ENCODE data around the gene P2RX1.

The P2RX1 gene

DNA sequence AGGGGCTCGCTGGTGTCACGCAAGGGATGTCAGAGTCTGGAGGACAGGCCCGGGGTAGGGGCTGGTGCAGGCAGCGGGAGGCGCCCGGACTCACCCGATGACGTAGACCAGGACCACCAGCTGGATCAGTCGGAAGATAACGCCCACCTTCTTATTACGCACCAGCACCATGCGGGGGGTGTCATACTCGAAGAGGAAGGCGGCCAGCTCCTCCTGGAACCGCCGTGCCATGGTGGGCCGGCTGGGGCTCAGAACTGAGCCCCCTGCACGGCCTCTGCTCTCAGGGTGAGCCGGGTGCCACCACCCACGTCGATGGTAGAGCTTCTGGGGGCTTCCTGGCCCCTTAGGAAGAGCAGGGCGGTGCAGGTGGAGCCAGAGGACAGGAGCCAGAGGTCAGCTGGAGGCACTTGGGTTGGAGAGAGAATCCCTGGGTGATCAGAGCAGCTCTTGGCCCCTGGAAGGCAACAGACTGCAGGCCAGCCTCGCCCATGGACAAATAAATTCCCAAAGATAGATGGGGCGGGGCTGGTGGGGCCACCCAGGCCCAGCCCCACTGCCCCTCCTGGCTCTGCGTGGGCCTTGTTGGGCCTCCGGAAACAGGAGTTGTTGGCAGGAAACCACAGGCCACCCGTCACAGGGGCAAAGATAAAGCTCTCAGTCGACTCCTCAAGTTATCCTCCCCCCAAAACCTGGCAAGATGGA lies at the start of gene P2RX1:
TSS of gene P2RX1 (minus strand) at position 471 of the 702 bp plus-strand sequence. CDS start at position 231, 240 bp downstream.
- DNase-seq, result peak; percentile 14

DNA sequence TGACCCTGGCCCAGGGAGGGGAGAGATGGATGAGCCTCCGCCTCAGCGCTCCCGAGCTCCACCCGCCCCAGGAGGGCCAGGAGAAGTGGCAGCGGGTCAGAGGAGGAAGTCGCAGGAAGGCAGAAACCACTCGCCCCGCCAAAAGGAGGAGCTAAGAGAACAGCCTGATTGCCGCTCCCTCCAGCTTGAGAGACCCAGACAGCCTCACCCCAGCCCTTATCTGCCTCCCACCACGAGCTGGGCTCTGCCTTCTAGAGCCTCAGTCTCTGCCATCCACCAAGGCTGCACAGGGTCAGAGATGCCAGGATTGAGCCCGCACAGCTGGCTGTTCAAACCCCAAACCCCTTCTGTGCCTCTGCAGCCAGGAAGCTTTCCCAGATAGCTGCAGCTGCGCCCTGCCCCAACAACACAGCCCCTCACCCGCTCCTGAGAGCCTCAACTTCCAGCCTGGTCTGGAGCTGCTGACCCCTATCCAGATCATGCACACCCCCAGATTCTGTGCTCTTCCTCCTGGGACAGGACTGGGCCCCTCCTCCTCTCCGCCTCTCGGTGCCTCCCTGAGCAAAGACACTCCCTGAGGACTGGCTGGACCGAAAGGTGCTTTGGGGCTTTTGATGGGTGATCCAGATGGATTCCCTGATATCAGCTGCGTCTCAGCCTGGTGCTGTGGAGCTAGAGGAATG lies 49.0 kb upstream of the P2RX1 start:
- peak; percentile 61 for DNase-seq

- peak; percentile 65 for DNase-seq
Measured at GRCh38 chr17:3964203-3965117, 48.2 kb upstream of the P2RX1 start, which contains the start of gene ATP2A3. TSS of gene ATP2A3 (minus strand) at chr17:3964437. CDS start at chr17:3964291, 146 bp downstream.

DNA sequence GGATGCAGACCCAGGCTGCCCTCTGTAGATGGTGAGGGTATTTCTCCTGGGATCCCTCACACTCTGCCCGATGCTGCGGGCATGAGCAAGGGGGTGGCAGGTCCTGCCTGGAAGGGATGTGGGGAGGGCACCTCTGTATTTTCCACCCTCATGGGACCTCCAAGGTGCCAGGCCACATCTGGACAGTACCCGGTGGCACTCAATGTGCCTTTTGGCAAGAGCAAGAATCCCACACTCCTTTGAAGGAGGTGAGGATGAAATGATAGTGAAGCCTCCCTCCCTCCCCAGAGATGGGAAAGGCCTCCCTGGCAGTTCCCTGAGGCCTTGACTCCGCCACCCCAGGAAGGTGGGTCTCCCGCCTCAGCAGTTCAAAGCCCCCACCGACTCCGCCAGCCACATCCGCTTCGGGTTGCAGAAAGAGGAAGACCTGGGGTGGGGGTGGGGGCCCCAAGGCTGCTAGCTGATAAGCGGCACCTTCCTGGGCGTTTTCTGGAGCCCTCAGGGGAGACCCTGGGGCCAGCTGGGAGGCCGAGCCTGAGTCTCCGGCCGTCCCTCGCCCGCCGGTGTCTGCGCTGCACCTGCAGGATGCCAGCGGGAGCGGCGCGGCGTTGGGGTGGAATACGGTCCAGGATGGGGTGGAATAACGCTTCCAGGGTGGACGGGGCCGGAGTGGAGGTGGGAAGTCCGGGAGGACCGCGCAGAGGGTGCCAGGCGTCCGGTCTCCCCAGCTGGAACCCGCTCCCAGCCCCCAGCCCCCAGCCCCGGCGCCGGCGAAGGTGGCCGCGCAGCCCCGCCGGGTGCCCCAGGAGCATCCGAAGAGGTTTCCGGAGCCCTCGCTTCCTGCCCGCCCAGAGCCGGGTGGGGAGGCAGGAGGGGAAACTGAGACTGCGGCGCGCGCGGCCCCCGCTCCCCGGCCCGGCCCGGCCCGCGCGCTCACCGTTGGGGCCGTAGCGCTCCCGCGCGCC lies 47.3 kb upstream of the P2RX1 start:
- peak; percentile 75 for DNase-seq

- DNase-seq, result no peak
Measured at GRCh38 chr17:3962965-3963236, 46.6 kb upstream of the P2RX1 start.

DNA sequence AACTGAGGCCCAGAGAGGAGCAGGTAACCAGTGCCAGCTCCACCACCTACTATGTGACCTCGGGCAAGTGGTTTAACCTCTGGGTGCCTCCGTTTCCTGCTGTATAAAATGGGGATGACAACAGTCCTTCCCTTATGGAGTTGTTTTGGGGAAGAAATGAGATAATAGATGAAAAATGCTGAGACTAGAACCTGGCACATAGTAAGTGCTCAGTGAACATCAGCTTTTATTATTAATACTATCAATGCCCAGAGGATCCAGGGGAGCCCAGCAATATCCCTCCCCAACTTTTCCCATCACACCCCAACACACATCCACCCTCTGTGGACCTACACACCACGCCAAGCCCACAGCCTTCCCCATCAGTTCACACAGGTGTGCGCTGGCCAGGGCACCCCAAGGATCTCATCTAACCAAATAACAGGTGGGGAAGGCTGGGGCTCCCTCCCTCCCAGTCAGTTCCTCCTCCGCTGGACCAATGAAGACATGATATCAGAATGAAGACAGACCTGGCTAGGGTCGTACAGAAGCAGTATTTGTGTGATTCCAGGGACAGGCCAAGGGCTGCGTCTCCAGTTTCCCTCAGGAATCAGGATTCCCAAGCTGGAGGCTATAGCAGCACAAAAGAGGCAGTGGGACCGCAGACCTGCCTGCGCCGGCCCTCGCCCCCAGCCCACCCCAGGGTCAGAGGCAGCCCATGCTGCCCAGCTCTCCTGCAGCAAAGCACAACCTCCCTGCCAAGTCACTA lies 46.1 kb upstream of the P2RX1 start:
- DNase-seq, result no peak

- DNase-seq, result no peak
Measured at GRCh38 chr17:3961564-3962047, 45.3 kb upstream of the P2RX1 start.

GRCh38 chr17:3960764-3961163 lies 44.5 kb upstream of the P2RX1 start:
- no peak for DNase-seq

GRCh38 chr17:3959921-3960601 lies 43.8 kb upstream of the P2RX1 start:
- DNase-seq, result no peak

DNA sequence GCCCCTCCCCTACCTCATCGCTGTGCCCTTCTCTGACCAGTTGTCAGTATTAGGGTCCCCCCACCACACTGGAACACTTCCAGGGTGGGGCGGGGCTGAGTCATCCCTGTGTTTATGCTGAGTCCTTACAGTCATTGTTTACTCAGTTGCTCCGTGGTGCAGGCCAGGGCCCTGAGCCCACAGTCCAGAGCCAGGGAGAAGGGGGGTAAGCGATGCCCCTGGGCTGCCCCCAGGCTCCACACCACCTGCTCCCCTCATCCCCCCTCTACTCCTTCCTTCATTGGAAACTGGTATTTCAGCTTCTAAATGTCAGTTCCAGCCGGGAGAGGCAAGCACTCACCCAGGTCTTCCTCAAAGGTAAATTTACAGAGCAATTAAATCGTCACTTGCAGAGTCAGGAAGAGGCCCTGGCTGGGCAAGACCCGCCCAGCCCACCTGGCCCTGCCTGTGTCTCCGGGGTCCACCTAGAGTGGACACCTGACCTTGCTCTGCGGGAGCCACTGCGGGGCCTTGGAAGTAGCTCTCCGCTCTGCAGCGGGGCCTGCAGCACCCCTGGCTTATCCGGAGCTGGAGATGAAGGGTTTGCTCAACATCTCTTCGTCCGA lies 43.1 kb upstream of the P2RX1 start:
- DNase-seq, result no peak

DNA sequence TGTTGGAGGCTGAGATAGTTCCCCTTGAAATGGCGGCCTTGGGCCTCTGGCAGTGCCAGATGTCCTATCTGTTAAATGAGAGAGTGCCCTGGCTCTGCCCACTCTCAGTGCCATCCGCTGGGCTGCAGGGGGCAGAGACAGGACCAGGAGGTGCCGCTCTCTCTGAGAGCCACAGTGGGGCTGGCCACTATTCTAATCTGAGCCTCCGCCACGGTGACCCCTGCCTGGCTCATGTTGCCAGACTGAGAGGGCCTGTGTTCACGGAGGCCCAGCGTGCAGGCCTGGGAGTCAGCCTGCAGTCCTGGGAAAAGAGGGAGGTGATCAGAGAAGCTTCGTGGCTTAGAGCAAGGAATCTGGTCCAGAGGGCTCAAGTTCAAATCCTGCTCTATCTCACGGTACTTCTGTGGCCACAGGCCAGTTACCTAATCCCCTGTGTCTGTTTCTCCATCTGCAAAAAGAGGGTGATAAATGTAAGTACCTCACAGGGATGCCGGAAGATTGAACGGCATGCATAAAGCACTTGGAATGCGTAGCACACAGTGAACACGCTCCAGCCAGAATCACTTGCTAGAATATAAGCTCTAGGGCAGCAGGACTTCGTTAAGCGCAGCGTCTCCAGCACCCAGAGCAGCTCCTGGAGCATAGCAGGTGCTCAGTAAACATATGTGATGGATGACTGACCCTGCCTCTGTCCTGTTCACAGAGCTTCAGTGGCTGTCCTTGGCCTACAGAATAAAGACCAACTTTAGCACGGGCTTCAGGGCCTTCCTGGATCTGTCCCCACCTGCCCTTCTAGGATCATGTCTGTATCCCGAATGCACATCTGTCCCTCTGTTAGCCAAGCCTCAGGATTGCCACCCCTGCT lies 41.7 kb upstream of the P2RX1 start:
- DNase-seq, result no peak

- no peak for DNase-seq
Measured at GRCh38 chr17:3956983-3957382, 40.7 kb upstream of the P2RX1 start.

GRCh38 chr17:3956327-3956957 lies 40.2 kb upstream of the P2RX1 start:
- no peak for DNase-seq

DNA sequence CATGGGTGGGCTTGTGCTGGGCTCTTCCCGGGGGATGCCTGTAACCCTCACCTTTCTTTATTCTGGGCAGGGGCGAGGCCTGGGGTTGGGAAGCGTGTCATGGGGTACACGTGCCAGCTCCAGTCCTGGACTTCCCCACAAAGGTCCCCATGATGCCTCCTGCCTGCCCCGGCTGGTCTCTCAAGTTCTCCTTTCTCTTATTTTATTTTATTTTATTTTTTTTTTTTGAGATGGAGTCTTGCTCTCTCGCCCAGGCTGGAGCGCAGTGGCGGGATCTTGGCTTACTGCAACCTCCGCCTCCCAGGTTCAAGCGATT lies 39.4 kb upstream of the P2RX1 start:
- DNase-seq, result no peak

DNA sequence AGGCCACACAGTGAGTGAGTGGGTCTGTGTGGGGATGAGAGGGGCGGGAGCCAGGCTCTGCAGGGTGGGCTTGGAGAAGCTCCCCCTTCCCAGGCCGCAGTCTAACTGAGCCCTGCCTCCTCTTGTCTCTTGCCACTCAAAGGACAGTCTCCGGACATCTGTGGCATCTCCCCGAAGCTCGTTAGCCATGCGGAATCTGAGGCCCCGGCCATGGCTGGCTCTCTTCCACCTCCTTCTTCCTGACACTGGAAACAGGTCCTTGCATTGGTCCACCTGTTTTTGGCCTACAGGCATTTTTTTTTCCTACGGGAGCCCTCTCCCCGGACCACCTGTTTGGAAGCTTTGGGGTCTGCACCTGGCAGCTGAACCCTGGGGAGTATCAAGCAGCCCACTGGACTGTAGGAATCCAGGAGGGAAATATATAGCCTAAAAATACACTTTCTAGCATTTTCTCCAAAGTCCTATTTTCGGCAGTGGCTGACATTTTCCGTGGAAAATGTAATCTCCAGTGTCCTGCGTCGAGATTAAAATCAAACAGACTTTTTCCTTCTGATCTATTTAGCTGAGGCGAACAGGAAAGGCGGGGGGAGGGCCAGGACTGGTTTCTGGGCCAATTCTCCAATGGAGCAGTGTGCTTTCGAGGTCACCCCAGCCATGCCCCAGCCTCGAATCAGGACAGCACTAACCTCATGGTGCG lies 38.9 kb upstream of the P2RX1 start:
- DNase-seq, result no peak

DNA sequence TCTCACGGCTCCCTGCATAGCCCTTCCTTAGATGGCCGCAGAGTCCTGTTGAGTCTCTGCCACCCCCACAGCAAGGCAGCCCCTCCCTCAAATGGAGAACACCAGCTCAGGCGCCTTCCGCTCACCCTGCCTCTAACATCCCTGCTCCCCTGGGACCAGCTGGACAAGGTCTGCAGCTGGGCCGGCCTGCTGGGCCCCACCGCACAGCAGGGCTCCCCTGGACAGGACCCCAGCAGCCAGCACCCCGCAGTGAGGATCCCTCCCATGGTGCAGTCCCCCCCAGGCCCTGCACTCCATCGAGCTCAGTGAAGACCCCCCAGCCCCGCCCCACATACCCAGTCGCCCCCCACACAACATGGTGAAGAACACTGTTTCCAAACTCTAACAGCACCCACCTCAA lies 37.8 kb upstream of the P2RX1 start:
- DNase-seq, result no peak

DNA sequence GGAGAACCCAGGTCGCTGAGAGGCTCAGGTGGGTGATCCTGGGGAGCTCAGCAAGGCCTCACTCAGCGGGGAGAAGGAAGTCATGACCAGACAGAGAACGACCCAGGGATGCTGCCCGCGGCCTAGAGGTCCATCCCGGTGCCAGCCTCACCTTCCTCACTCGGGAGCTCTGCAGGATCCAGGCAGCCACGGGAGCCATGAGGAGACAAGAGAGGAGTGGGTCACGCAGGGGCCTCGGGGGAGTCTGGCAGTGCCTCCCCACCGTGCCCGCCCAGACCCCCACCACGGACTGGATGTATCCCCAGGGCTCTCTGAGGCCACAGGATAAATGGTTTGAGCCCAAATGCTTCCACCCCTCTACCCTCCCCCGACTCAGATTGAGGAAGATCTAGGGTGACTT lies 37.3 kb upstream of the P2RX1 start:
- no peak for DNase-seq

GRCh38 chr17:3952186-3952585 lies 35.9 kb upstream of the P2RX1 start:
- DNase-seq, result no peak

DNA sequence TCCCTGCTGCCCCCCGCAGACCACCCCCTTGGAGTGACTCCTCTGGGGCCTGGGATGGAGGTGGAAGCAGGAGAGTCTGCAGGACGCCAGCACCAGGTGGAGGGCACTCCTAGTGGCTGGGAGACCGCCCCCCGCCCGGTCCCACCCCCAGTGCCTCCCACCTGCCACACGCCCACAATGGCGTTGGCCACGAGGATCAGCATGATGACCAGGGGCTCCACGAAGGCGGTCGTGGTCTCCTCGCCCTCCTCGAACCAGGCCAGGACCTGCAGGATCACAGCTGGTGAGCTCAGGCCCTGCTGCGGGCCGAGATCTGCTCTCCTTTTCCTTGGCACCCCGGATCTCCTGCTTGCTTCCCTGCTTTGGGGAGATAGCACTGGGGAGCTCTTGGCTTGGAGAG lies 35.2 kb upstream of the P2RX1 start:
- DNase-seq, result no peak
